GM12878 (cell line): ENCODE measurements around the gene PP2D1. TPM values are rescaled to one million over a fixed set of nuclear protein-coding genes. Genes with fewer than 3 reads are reported as not detected.

Experiments
- ATAC-seq: fragments of 200-7000 bp; cut with Tn5 transposase; 3 replicates; pipeline ENCODE4 v1.9.1; 2020; ENCODE audit warnings: mild to moderate bottlenecking, moderate library complexity
- BruUV-seq: library from RNA; stranded (reverse); fragments of 400-500 nt; replicated peaks from 2 replicates; lab custom pipeline; 2021; lab: Mats Ljungman, UMichigan
- CTCF ChIA-PET: fragments of 300-600 bp; sonication (Branson Sonifier 250); formaldehyde crosslinking; extraction: SDS; loops from one replicate; lab custom pipeline; 2021; ENCODE audit warnings: inconsistent platforms; lab: Yijun Ruan, JAX
- POLR2A ChIA-PET: fragments of 350-600 bp; formaldehyde crosslinking; extraction: SDS; loops from one replicate; lab custom pipeline; 2021; ENCODE audit warnings: inconsistent platforms; lab: Charles Lee
- RAD21 ChIA-PET: fragments of 300-600 bp; sonication (Branson Sonifier 250); formaldehyde crosslinking; loops from one replicate; lab custom pipeline; 2023; ENCODE audit warnings: antibody characterized with exemption; ENCODE audit not compliant: unreplicated experiment; lab: Charles Lee
- SMC1A ChIA-PET: fragments of 300-600 bp; sonication (Branson Sonifier 250); formaldehyde crosslinking; loops from one replicate; lab custom pipeline; 2023; ENCODE audit not compliant: unreplicated experiment, uncharacterized antibody; lab: Charles Lee
- DNase-seq: peaks from one replicate; pipeline ENCODE4 v3.0.0-alpha.2; 2011; ENCODE audit warnings: low read depth, low spot score
- FAIRE-seq: peaks from 3 replicates; lab custom pipeline; 2011; peaks lifted over from hg19 to GRCh38; lab: Jason Lieb, UNC
- H2AFZ ChIP-seq: 2 replicates; pipeline ENCODE4 v1.6.0; 2011; ENCODE audit warnings: low read depth, low read length, control low read depth; ENCODE audit not compliant: control insufficient read depth
- H3K27ac ChIP-seq: 2 replicates; pipeline ENCODE4 v1.5.1; 2011; ENCODE audit warnings: control low read depth; ENCODE audit not compliant: control insufficient read depth, insufficient read depth
- H3K27me3 ChIP-seq, 2 experiments: replicated peaks in 1 of 2; 2 replicates each; pipeline versions ENCODE4 v1.6.0 to v1.6.1; 2011; ENCODE audit warnings: low read length in 1 of 2; ENCODE audit not compliant: control insufficient read depth in 2 of 2, insufficient read depth in 2 of 2
- H3K36me3 ChIP-seq, 2 experiments: 2 replicates each; pipeline ENCODE4 v1.5.1; 2011; ENCODE audit warnings: low read length in 1 of 2; ENCODE audit not compliant: control insufficient read depth in 2 of 2, insufficient read depth in 2 of 2
- H3K4me1 ChIP-seq: 2 replicates; pipeline ENCODE4 v1.6.1; 2011; ENCODE audit warnings: mild to moderate bottlenecking, low read length, moderate library complexity, mixed read lengths; ENCODE audit not compliant: control insufficient read depth, insufficient read depth
- H3K4me2 ChIP-seq: 2 replicates; pipeline ENCODE4 v1.6.0; 2011; ENCODE audit warnings: control low read depth; ENCODE audit not compliant: control insufficient read depth, insufficient read depth
- H3K4me3 ChIP-seq: fragments of 200-600 bp; sonication (generic); 2 replicates; pipeline ENCODE4 v1.5.1; 2016
- H3K79me2 ChIP-seq: 2 replicates; pipeline ENCODE4 v1.6.0; 2011; ENCODE audit warnings: low read length; ENCODE audit not compliant: control insufficient read depth, insufficient read depth
- H3K9ac ChIP-seq: 2 replicates; pipeline ENCODE4 v1.8.0; 2011; ENCODE audit warnings: low read length, control low read depth, mixed read lengths; ENCODE audit not compliant: control insufficient read depth, insufficient read depth
- H3K9me3 ChIP-seq: replicated peaks from 3 replicates; pipeline ENCODE4 v1.5.1; 2011; ENCODE audit warnings: mild to moderate bottlenecking, low read length; ENCODE audit not compliant: control insufficient read depth, insufficient read depth
- H4K20me1 ChIP-seq: 2 replicates; pipeline ENCODE4 v1.6.0; 2011; ENCODE audit not compliant: control insufficient read depth, insufficient read depth
- ATF3 ChIP-seq: IDR thresholded peaks from 2 replicates; pipeline ENCODE4 v1.6.1; 2011; ENCODE audit warnings: low read depth, mild to moderate bottlenecking, low read length, moderate library complexity, borderline replicate concordance; ENCODE audit errors: extremely low read depth
- E2F4 ChIP-seq: IDR thresholded peaks from 2 replicates; pipeline ENCODE4 v1.6.1; 2012; ENCODE audit warnings: low read depth, low read length, improper control_type of control experiment
- KLF5 ChIP-seq: fragments of 450-650 bp; IDR thresholded peaks from 2 replicates; pipeline ENCODE4 v1.6.1; 2014; ENCODE audit warnings: mild to moderate bottlenecking; ENCODE audit not compliant: partially characterized antibody
- PRDM15 ChIP-seq: fragments of 450-650 bp; formaldehyde crosslinking; IDR thresholded peaks from 2 replicates; pipeline ENCODE4 v1.4.0; 2020; ENCODE audit warnings: mild to moderate bottlenecking, moderate library complexity
- SMAD5 ChIP-seq: IDR thresholded peaks from 2 replicates; pipeline ENCODE4 v1.6.1; 2016; ENCODE audit warnings: antibody characterized with exemption, low read depth
- ZNF207 ChIP-seq: fragments of 450-650 bp; IDR thresholded peaks from 2 replicates; pipeline ENCODE4 v1.6.1; 2014; ENCODE audit warnings: antibody characterized with exemption, mild to moderate bottlenecking, borderline replicate concordance
- ZNF217 ChIP-seq: fragments of 450-650 bp; IDR thresholded peaks from 2 replicates; pipeline ENCODE4 v1.6.1; 2017; ENCODE audit warnings: antibody characterized with exemption, mild to moderate bottlenecking
- WGBS: methylation state at CpG from one replicate; pipeline ENCODE4 v1.1.6; 2016; ENCODE audit warnings: low lambda C conversion rate; ENCODE audit not compliant: insufficient replicate concordance, insufficient coverage; ENCODE audit errors: missing lambda C conversion rate; 5-methylcytosine and 5-hydroxymethylcytosine counted together
- in situ Hi-C: fragments of 300-500 bp; cut with MboI; formaldehyde crosslinking; loops from 9 replicates; pipeline ENCODE4 v1.14.3; 2018; ENCODE audit warnings: mixed read lengths
- intact Hi-C: fragments of 100-400 bp; cut with micrococcal nuclease; formaldehyde crosslinking; loops from one replicate; pipeline ENCODE4 v1.14.2; 2022; ENCODE audit not compliant: unreplicated experiment
- polyA plus RNA-seq, 11 experiments: library from polyadenylated mRNA; depleted of rRNA in 4 of 11; unstranded in 6 of 11; stranded (reverse) in 5 of 11; fragments of >200 nt; fragmentation: Nextera tagmentation in 4 of 11; fragmentation: Illumina TruSeq in 1 of 11; extraction: Ambion mirVana in 4 of 11; extraction: Trizol in 1 of 11; gene quantifications; 1 replicate in 1 of 11; 2 replicates in 10 of 11; pipeline versions ENCODE4 v1.2.1 to v1.2.3, GENCODE V29; 2011 to 2016; ENCODE audit warnings: inconsistent platforms in 2 of 11, missing spikeins in 2 of 11, low read depth in 1 of 11
- total RNA-seq, 4 experiments: library from RNA; depleted of rRNA in 3 of 4; stranded (reverse); fragments of >200 nt in 3 of 4; fragmentation: Illumina TruSeq in 1 of 4; extraction: Trizol in 1 of 4; gene quantifications; 2 replicates each; pipeline versions ENCODE4 v1.2.1 to v1.2.3, GENCODE V29; 2013 to 2021
- TF ChIP-seq, protein P1 (sequence below): fragments of 450-650 bp; formaldehyde crosslinking; IDR thresholded peaks from 2 replicates; pipeline ENCODE4 v1.5.0; 2022; ENCODE audit warnings: mild to moderate bottlenecking, missing genetic modification characterization
- TF ChIP-seq, protein P2 (sequence below): IDR thresholded peaks from 2 replicates; pipeline ENCODE4 v1.6.1; 2012; ENCODE audit warnings: low read depth, low read length, improper control_type of control experiment
- TF ChIP-seq, protein P3 (sequence below): fragments of 450-650 bp; conservative IDR thresholded peaks from 2 replicates; pipeline ENCODE4 v1.6.1; 2017; ENCODE audit warnings: mild to moderate bottlenecking, moderate library complexity

PP2D1 gene
- total and polyA plus RNA-seq, 10 of the 15 experiments (the other 5 are each of a cell fraction or from before 2014, with no cell fraction given): 0.04 to 0.18 (median 0.17) TPM; not detected in 7

DNA sequence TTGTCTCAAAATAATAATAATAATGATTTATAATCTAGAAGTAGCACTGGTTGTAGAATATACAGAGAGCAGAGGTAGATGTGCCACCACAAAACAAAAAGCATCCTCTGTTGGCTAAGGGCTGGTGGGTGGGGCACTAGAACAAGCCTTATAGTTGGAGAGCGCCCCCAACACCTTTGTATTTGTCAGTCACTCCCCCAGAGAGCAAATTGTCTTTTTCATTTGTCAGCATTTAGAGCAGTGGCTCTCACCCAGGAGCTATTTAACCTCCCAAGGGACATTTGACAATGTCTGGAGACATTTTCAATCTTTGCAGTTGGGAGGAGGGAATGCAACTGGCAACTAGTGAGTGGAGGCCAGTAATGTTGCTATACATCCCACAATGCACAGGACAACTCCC is 34.5 kb upstream of the PP2D1 start:
- Histone ChIP-seq H3K9ac (no peak overlapping the region), H3K27me3 (no peaks in the 10 kb centered on the region), H3K4me2 (no peak overlapping the region), H2AFZ (no peak overlapping the region), H4K20me1 (no peaks in the 10 kb centered on the region), H3K36me3 (no peaks in the 10 kb centered on the region), H3K9me3 (no peaks in the 10 kb centered on the region), H3K79me2 (peaks cover 4% of the 10 kb centered on the region), H3K4me1 (peaks cover 33% of the 10 kb centered on the region), H3K27ac (no peak overlapping the region), H3K4me3 (no peak overlapping the region)
- POLR2A ChIA-PET: no interaction called here
- FAIRE-seq (no peak), ATAC-seq (no peak), DNase-seq (no peak)
- TF ChIP-seq ATF3 (no peak), SMAD5 (no peak), E2F4 (no peak), ZNF217 (no peak), PRDM15 (CRISPR knock-in tag) (no peak), KLF5 (no peak), ZNF207 (no peak)
- TF ChIP-seq, protein P1, sequence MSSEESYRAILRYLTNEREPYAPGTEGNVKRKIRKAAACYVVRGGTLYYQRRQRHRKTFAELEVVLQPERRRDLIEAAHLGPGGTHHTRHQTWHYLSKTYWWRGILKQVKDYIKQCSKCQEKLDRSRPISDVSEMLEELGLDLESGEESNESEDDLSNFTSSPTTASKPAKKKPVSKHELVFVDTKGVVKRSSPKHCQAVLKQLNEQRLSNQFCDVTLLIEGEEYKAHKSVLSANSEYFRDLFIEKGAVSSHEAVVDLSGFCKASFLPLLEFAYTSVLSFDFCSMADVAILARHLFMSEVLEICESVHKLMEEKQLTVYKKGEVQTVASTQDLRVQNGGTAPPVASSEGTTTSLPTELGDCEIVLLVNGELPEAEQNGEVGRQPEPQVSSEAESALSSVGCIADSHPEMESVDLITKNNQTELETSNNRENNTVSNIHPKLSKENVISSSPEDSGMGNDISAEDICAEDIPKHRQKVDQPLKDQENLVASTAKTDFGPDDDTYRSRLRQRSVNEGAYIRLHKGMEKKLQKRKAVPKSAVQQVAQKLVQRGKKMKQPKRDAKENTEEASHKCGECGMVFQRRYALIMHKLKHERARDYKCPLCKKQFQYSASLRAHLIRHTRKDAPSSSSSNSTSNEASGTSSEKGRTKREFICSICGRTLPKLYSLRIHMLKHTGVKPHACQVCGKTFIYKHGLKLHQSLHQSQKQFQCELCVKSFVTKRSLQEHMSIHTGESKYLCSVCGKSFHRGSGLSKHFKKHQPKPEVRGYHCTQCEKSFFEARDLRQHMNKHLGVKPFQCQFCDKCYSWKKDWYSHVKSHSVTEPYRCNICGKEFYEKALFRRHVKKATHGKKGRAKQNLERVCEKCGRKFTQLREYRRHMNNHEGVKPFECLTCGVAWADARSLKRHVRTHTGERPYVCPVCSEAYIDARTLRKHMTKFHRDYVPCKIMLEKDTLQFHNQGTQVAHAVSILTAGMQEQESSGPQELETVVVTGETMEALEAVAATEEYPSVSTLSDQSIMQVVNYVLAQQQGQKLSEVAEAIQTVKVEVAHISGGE (CRISPR knock-in tag): no peak
- TF ChIP-seq, protein P2, sequence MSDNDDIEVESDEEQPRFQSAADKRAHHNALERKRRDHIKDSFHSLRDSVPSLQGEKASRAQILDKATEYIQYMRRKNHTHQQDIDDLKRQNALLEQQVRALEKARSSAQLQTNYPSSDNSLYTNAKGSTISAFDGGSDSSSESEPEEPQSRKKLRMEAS: no peak
- TF ChIP-seq, protein P3, sequence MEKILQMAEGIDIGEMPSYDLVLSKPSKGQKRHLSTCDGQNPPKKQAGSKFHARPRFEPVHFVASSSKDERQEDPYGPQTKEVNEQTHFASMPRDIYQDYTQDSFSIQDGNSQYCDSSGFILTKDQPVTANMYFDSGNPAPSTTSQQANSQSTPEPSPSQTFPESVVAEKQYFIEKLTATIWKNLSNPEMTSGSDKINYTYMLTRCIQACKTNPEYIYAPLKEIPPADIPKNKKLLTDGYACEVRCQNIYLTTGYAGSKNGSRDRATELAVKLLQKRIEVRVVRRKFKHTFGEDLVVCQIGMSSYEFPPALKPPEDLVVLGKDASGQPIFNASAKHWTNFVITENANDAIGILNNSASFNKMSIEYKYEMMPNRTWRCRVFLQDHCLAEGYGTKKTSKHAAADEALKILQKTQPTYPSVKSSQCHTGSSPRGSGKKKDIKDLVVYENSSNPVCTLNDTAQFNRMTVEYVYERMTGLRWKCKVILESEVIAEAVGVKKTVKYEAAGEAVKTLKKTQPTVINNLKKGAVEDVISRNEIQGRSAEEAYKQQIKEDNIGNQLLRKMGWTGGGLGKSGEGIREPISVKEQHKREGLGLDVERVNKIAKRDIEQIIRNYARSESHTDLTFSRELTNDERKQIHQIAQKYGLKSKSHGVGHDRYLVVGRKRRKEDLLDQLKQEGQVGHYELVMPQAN: no peak
- SMC1A ChIA-PET: interaction anchor here (0.8 to 1.6 kb wide), 2 partner anchors 79 to 128 kb away, joined by 3 read pairs; no protein-coding TSS in a partner anchor
- no TSS peak for BruUV-seq
- in situ Hi-C loops (loop anchor here (10.0 kb wide), 1 partner anchor 138 kb away; the partner anchor contains the start of gene SGO1), intact Hi-C loops (no loop called here)
- RAD21 ChIA-PET: interaction anchor here (1.4 kb wide), 1 partner anchor 137 kb away, joined by 3 read pairs; no protein-coding TSS in a partner anchor
- 100% methylated on average over 1 of the region's 1 CpG for WGBS
- CTCF ChIA-PET: interaction anchor here (1.2 kb wide), 1 partner anchor 95 kb away, joined by 4 read pairs; no protein-coding TSS in a partner anchor
